Endothelial cell of umbilical vein (primary cell): ENCODE data around the gene ERMAP. TPM values are rescaled to one million over a fixed set of nuclear protein-coding genes. Genes with fewer than 3 reads are reported as not detected.

Source experiments
- BruUV-seq: library from RNA; stranded (reverse); fragments of 400-500 nt; replicated peaks from 2 replicates; lab custom pipeline; 2021; lab: Mats Ljungman, UMichigan
- CTCF ChIA-PET: fragments of 300-600, 350-600 bp; sonication (Branson Sonifier 250); formaldehyde crosslinking; loops from one replicate; lab custom pipeline; 2021; ENCODE audit warnings: antibody characterized with exemption, inconsistent platforms; lab: Charles Lee
- POLR2A ChIA-PET: fragments of 300-600, 350-600 bp; sonication (Branson Sonifier 250); formaldehyde crosslinking; loops from one replicate; lab custom pipeline; 2021; ENCODE audit warnings: antibody characterized with exemption, inconsistent platforms; lab: Charles Lee
- DNase-seq: peaks from one replicate; pipeline ENCODE4 v3.0.0-alpha.2; 2011; ENCODE audit warnings: low read depth, low spot score
- FAIRE-seq: peaks from 2 replicates; lab custom pipeline; 2011; peaks lifted over from hg19 to GRCh38; lab: Jason Lieb, UNC
- H2AFZ ChIP-seq: 2 replicates; pipeline ENCODE4 v1.6.0; 2012; ENCODE audit warnings: low read depth, low read length, control low read depth, inconsistent platforms
- H3K27ac ChIP-seq: 2 replicates; pipeline ENCODE4 v1.5.1; 2011; ENCODE audit warnings: low read depth, mild to moderate bottlenecking, control low read depth, low read length, moderate library complexity; ENCODE audit not compliant: insufficient read depth
- H3K27me3 ChIP-seq, 2 experiments: 2 replicates each; pipeline versions ENCODE4 v1.6.0 to v1.6.1; 2011; ENCODE audit warnings: low read length in 2 of 2, mixed read lengths in 1 of 2; ENCODE audit not compliant: control insufficient read depth in 2 of 2, insufficient read depth in 2 of 2
- H3K36me3 ChIP-seq, 2 experiments: 2 replicates in 1 of 2; 3 replicates in 1 of 2; pipeline ENCODE4 v1.5.1; 2011; ENCODE audit warnings: low read length in 2 of 2, mild to moderate bottlenecking in 1 of 2, moderate library complexity in 1 of 2; ENCODE audit not compliant: control insufficient read depth in 2 of 2, insufficient read depth in 2 of 2; ENCODE audit errors: extremely low read depth in 1 of 2
- H3K4me1 ChIP-seq: 3 replicates; pipeline ENCODE4 v1.5.1; 2011; ENCODE audit warnings: mild to moderate bottlenecking, low read length; ENCODE audit not compliant: control insufficient read depth, insufficient read depth; ENCODE audit errors: extremely low read depth
- H3K4me2 ChIP-seq: 2 replicates; pipeline ENCODE4 v1.6.1; 2011; ENCODE audit warnings: low read length, control low read depth, mixed read lengths; ENCODE audit not compliant: insufficient read depth
- H3K4me3 ChIP-seq, 3 experiments: fragments of 200-600 bp in 1 of 3; sonication (generic), shearing (Covaris generic) in 1 of 3; replicated peaks in 1 of 3; 2 replicates each; pipeline ENCODE4 v1.5.1; 2011 to 2016; ENCODE audit warnings: control low read depth in 3 of 3, low read length in 3 of 3, mild to moderate bottlenecking in 2 of 3, inconsistent platforms in 1 of 3, low read depth in 1 of 3, moderate library complexity in 1 of 3; ENCODE audit not compliant: insufficient read depth in 1 of 3
- H3K79me2 ChIP-seq: 2 replicates; pipeline ENCODE4 v1.6.0; 2012; ENCODE audit warnings: low read length, inconsistent platforms; ENCODE audit not compliant: control insufficient read depth, insufficient read depth
- H3K9ac ChIP-seq: replicated peaks from 2 replicates; pipeline ENCODE3; 2011; ENCODE audit warnings: low read length, control low read depth; ENCODE audit not compliant: insufficient read depth; ENCODE audit errors: extremely low read depth
- H3K9me1 ChIP-seq: replicated peaks from 3 replicates; pipeline ENCODE4 v1.6.0; 2011; ENCODE audit warnings: mild to moderate bottlenecking, low read length; ENCODE audit not compliant: control insufficient read depth, insufficient read depth; ENCODE audit errors: extremely low read depth
- H3K9me3 ChIP-seq: replicated peaks from 2 replicates; pipeline ENCODE4 v1.5.1; 2012; ENCODE audit warnings: low read length, inconsistent platforms; ENCODE audit not compliant: control insufficient read depth, insufficient read depth
- H4K20me1 ChIP-seq: replicated peaks from 2 replicates; pipeline ENCODE3; 2011; ENCODE audit warnings: mild to moderate bottlenecking, low read length; ENCODE audit not compliant: control insufficient read depth, insufficient read depth; ENCODE audit errors: extremely low read depth
- EZH2 ChIP-seq: IDR thresholded peaks from 2 replicates; pipeline ENCODE4 v1.6.1; 2012; ENCODE audit warnings: borderline replicate concordance, low read depth, mild to moderate bottlenecking, moderate library complexity, low read length, inconsistent platforms; ENCODE audit not compliant: severe bottlenecking
- FOS ChIP-seq: IDR thresholded peaks from 2 replicates; pipeline ENCODE4 v1.6.1; 2011; ENCODE audit warnings: mild to moderate bottlenecking, low read length, moderate library complexity, borderline replicate concordance; ENCODE audit not compliant: insufficient read depth
- GATA2 ChIP-seq: IDR thresholded peaks from 2 replicates; pipeline ENCODE4 v1.7.0; 2011; ENCODE audit warnings: low read depth, mild to moderate bottlenecking, moderate library complexity, mixed read lengths, low read length; ENCODE audit not compliant: insufficient read length, insufficient read depth
- JUN ChIP-seq: IDR thresholded peaks from 2 replicates; pipeline ENCODE4 v1.6.1; 2011; ENCODE audit warnings: borderline replicate concordance, low read depth; ENCODE audit not compliant: insufficient read length, insufficient read depth
- MYC ChIP-seq: IDR thresholded peaks from one replicate; pipeline ENCODE4 v1.6.1; 2011; ENCODE audit warnings: mild to moderate bottlenecking, low read depth, low read length
- POLR2A ChIP-seq: IDR thresholded peaks from 2 replicates; pipeline ENCODE4 v1.6.1; 2012; ENCODE audit warnings: low read depth, mild to moderate bottlenecking, control low read depth, low read length
- POLR2AphosphoS5 ChIP-seq: IDR thresholded peaks from 2 replicates; pipeline ENCODE4 v1.6.1; 2012; ENCODE audit warnings: low read depth, mild to moderate bottlenecking, control low read depth, low read length, moderate library complexity; ENCODE audit not compliant: insufficient read depth
- dilution Hi-C: fragments of 300-500 bp; cut with MboI; formaldehyde crosslinking; loops from one replicate; pipeline ENCODE4 v1.15.0; 2019; ENCODE audit warnings: low sequenced_read_pairs; ENCODE audit not compliant: extremely low pct_ligation_motif_present
- intact Hi-C: fragments of 100-400 bp; cut with micrococcal nuclease; formaldehyde crosslinking; loops from one replicate; pipeline ENCODE4 v1.10.0; 2022
- polyA plus RNA-seq, 4 experiments: library from polyadenylated mRNA; depleted of rRNA in 3 of 4; stranded (reverse) in 3 of 4; unstranded in 1 of 4; fragments of >200 nt; gene quantifications; 2 replicates each; pipeline versions ENCODE4 v1.2.1 to v1.2.3, GENCODE V29; 2011 to 2012; ENCODE audit warnings: missing spikeins in 1 of 4
- total RNA-seq: library from RNA; stranded (reverse); gene quantifications from 2 replicates; pipeline ENCODE4 v1.2.3, GENCODE V29; 2021
- TF ChIP-seq, protein P1 (sequence below): IDR thresholded peaks from 2 replicates; pipeline ENCODE4 v1.6.1; 2011; ENCODE audit not compliant: insufficient read depth, insufficient read length
- TF ChIP-seq, protein P2 (sequence below), 2 donors: IDR thresholded peaks; 1 replicate in 1 of 2; 2 replicates in 1 of 2; pipeline ENCODE4 v1.5.1; 2011; ENCODE audit warnings: low read length in 2 of 2, mild to moderate bottlenecking in 2 of 2, moderate library complexity in 2 of 2, control low read depth in 1 of 2, inconsistent platforms in 1 of 2, low read depth in 1 of 2; ENCODE audit not compliant: insufficient read depth in 1 of 2; ENCODE audit errors: extremely low read depth in 1 of 2

Gene ERMAP
- total and polyA plus RNA-seq, 2 donors (not counting 3 experiments of a cell fraction or from before 2014, with no cell fraction given): 7.8 to 8.6 TPM

DNA sequence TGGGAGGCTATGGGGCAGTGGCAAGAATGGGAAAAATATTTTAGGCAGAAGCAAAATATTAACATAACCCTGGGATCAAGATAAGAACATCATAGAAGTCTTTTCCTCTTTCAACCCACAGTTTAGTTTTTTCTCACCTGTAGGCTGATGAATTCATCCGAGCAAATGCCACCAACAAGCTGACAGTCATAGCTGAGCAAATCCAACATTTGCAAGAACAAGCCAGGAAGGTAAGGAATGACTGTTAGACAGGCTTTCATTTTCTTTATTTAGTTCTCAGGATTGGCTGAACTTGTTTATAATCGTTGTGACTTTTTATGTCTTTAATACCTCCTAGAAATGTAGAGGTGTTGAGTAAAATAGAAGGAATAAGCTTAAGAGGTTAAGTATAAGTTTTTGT lies 43.5 kb upstream of the ERMAP start:
- Histone ChIP-seq H3K4me3 (no peak overlapping the region), H3K79me2 (peaks cover 17% of the 10 kb centered on the region), H3K4me2 (no peak overlapping the region), H3K27ac (no peak overlapping the region), H3K4me1 (no peaks in the 10 kb centered on the region), H2AFZ (no peak overlapping the region), H3K9ac (no peak overlapping the region), H3K27me3 (no peaks in the 10 kb centered on the region), H4K20me1 (no peaks in the 10 kb centered on the region), H3K36me3 (peaks cover 6 to 11% of the 10 kb centered on the region in 2 experiments), H3K9me3 (no peaks in the 10 kb centered on the region), H3K9me1 (no peaks in the 10 kb centered on the region)
- dilution Hi-C loops: no loop called here
- TF ChIP-seq POLR2AphosphoS5 (no peak), POLR2A (no peak), FOS (no peak), EZH2 (no peak), MYC (no peak), JUN (no peak), GATA2 (no peak)
- TF ChIP-seq, protein P1, sequence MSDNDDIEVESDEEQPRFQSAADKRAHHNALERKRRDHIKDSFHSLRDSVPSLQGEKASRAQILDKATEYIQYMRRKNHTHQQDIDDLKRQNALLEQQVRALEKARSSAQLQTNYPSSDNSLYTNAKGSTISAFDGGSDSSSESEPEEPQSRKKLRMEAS: no peak
- TF ChIP-seq, protein P2, sequence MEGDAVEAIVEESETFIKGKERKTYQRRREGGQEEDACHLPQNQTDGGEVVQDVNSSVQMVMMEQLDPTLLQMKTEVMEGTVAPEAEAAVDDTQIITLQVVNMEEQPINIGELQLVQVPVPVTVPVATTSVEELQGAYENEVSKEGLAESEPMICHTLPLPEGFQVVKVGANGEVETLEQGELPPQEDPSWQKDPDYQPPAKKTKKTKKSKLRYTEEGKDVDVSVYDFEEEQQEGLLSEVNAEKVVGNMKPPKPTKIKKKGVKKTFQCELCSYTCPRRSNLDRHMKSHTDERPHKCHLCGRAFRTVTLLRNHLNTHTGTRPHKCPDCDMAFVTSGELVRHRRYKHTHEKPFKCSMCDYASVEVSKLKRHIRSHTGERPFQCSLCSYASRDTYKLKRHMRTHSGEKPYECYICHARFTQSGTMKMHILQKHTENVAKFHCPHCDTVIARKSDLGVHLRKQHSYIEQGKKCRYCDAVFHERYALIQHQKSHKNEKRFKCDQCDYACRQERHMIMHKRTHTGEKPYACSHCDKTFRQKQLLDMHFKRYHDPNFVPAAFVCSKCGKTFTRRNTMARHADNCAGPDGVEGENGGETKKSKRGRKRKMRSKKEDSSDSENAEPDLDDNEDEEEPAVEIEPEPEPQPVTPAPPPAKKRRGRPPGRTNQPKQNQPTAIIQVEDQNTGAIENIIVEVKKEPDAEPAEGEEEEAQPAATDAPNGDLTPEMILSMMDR (IDR thresholded peaks at IDR 0.05; ENCODE audit: extremely low read depth in 1 of 2, insufficient read depth in 1 of 2, low read depth in 1 of 2, low read length in 2 of 2): no peak
- ChIA-PET CTCF (interaction anchor here (1.5 to 2.5 kb wide), 3 partner anchors 7 to 300 kb away, joined by 4 to 11 read pairs (median 4); partner anchors contain the start of gene P3H1), POLR2A (no interaction called here)
- FAIRE-seq (no peak), DNase-seq (no peak)
- intact Hi-C loops: no loop called here
- no TSS peak for BruUV-seq
